ENCODE data around the gene MEGF11.
"Not testable (repeated sequence)": the region's sequence is repeated elsewhere in the genome, so short reads cannot be mapped to it uniquely, and the experiment has no call there.

The MEGF11 gene

GRCh38 chr15:65870889-65871533 lies 382.5 kb downstream of the MEGF11 start:
- DNase-seq (no peak), ATAC-seq (no peak)

GRCh38 chr15:65869954-65870871 lies 383.3 kb downstream of the MEGF11 start:
- H3K4me3 Mint-ChIP-seq: peak overlapping the region; percentile 92 to 97
- peak overlapping the region; percentile 93 to 100 for H3K27ac Mint-ChIP-seq
- DNase-seq (peak; percentile 24 to 29), ATAC-seq (peak; percentile 3)
- H3K9me3 Mint-ChIP-seq: no peaks in the 10 kb centered on the region
- H3K4me1 Mint-ChIP-seq: peaks cover 40% of the 10 kb centered on the region
- no peaks in the 10 kb centered on the region for H3K27me3 Mint-ChIP-seq

More at GRCh38 chr15:65870889-65871533, 382.5 kb downstream of the MEGF11 start:
- Mint-ChIP-seq H3K4me3 (peak overlapping the region; percentile 92 to 97), H3K27ac (peak overlapping the region; percentile 54 to 60), H3K9me3 (no peaks in the 10 kb centered on the region), H3K27me3 (no peaks in the 10 kb centered on the region), H3K4me1 (peaks cover 40% of the 10 kb centered on the region)

GRCh38 chr15:65869126-65869953 lies 384.2 kb downstream of the MEGF11 start, which contains the start of gene RAB11A:
RAB11A (plus strand) TSS chr15:65869491; CDS start chr15:65869586, 95 bp downstream.
- H3K27me3 Mint-ChIP-seq: no peaks in the 10 kb centered on the region
- H3K4me1 Mint-ChIP-seq: peaks cover 36% of the 10 kb centered on the region
- peak within 1 kb of the TSS; percentile 92 to 97 for H3K4me3 Mint-ChIP-seq
- DNase-seq (peak; percentile 96 to 97), ATAC-seq (peak; percentile 97)
- H3K27ac Mint-ChIP-seq: peak within 1 kb of the TSS; percentile 93 to 100
- no peaks in the 10 kb centered on the region for H3K9me3 Mint-ChIP-seq

GRCh38 chr15:65868546-65869125 lies 384.9 kb downstream of the MEGF11 start:
- H3K27ac Mint-ChIP-seq: peak overlapping the region; percentile 93 to 100
- ATAC-seq (no peak), DNase-seq (no peak)
- peak overlapping the region; percentile 92 to 97 for H3K4me3 Mint-ChIP-seq
- no peaks in the 10 kb centered on the region for H3K9me3 Mint-ChIP-seq
- H3K4me1 Mint-ChIP-seq: peaks cover 34% of the 10 kb centered on the region
- H3K27me3 Mint-ChIP-seq: no peaks in the 10 kb centered on the region

- not testable (repeated sequence) for DNase-seq, H3K9me3 Mint-ChIP-seq, ATAC-seq, H3K27me3 Mint-ChIP-seq, H3K27ac Mint-ChIP-seq, H3K4me3 Mint-ChIP-seq
- peaks cover 34% of the 10 kb centered on the region for H3K4me1 Mint-ChIP-seq
These were observed 385.6 kb downstream of the MEGF11 start for GRCh38 chr15:65867933-65868332.

- Mint-ChIP-seq H3K27ac (no peak overlapping the region), H3K9me3 (no peaks in the 10 kb centered on the region), H3K4me3 (no peak overlapping the region), H3K27me3 (no peaks in the 10 kb centered on the region), H3K4me1 (peaks cover 33% of the 10 kb centered on the region)
- DNase-seq: no peak
- ATAC-seq: no peak
These were observed 386.3 kb downstream of the MEGF11 start for GRCh38 chr15:65867244-65867643.

- Mint-ChIP-seq H3K27me3 (no peaks in the 10 kb centered on the region), H3K4me1 (peaks cover 10% of the 10 kb centered on the region), H3K27ac (no peak overlapping the region), H3K4me3 (no peak overlapping the region), H3K9me3 (no peaks in the 10 kb centered on the region)
- ATAC-seq: no peak
- no peak for DNase-seq
These were observed 390.4 kb downstream of the MEGF11 start for GRCh38 chr15:65863106-65863505.

GRCh38 chr15:65862682-65863081 lies 390.9 kb downstream of the MEGF11 start:
- H3K27ac Mint-ChIP-seq: peak overlapping the region in 1 of 2 donors; percentile 46
- peak overlapping the region; percentile 49 to 54 for H3K4me3 Mint-ChIP-seq
- H3K4me1 Mint-ChIP-seq: peaks cover 14% of the 10 kb centered on the region
- ATAC-seq: peak; percentile 100
- peak; percentile 59 to 76 for DNase-seq
- no peaks in the 10 kb centered on the region for H3K9me3 Mint-ChIP-seq
- no peaks in the 10 kb centered on the region for H3K27me3 Mint-ChIP-seq

- Mint-ChIP-seq H3K9me3 (no peaks in the 10 kb centered on the region), H3K27me3 (no peaks in the 10 kb centered on the region), H3K27ac (peak overlapping the region in 1 of 2 donors; percentile 9), H3K4me1 (peaks cover 23% of the 10 kb centered on the region), H3K4me3 (no peak overlapping the region)
- ATAC-seq: peak; percentile 49
- DNase-seq: no peak
These were observed 395.7 kb downstream of the MEGF11 start for GRCh38 chr15:65857718-65858402.

GRCh38 chr15:65856821-65857455 lies 396.6 kb downstream of the MEGF11 start:
- H3K4me3 Mint-ChIP-seq: no peak overlapping the region

GRCh38 chr15:65851981-65852380 lies 401.6 kb downstream of the MEGF11 start:
- H3K9me3 Mint-ChIP-seq: no peaks in the 10 kb centered on the region
- H3K4me3 Mint-ChIP-seq: no peak overlapping the region
- DNase-seq (no peak), ATAC-seq (no peak)
- H3K4me1 Mint-ChIP-seq: peaks cover 7% of the 10 kb centered on the region
- H3K27ac Mint-ChIP-seq: no peak overlapping the region
- no peaks in the 10 kb centered on the region for H3K27me3 Mint-ChIP-seq

More at GRCh38 chr15:65856821-65857455, 396.6 kb downstream of the MEGF11 start:
- no peaks in the 10 kb centered on the region for H3K27me3 Mint-ChIP-seq
- peak; percentile 68 to 79 for DNase-seq
- H3K9me3 Mint-ChIP-seq: no peaks in the 10 kb centered on the region
- H3K4me1 Mint-ChIP-seq: peaks cover 18% of the 10 kb centered on the region
- H3K27ac Mint-ChIP-seq: no peak overlapping the region
- ATAC-seq: peak; percentile 80

GRCh38 chr15:65847989-65848388 lies 405.6 kb downstream of the MEGF11 start:
- no peaks in the 10 kb centered on the region for H3K27me3 Mint-ChIP-seq
- H3K27ac Mint-ChIP-seq: no peak overlapping the region
- ATAC-seq: no peak
- no peak overlapping the region for H3K4me3 Mint-ChIP-seq
- no peaks in the 10 kb centered on the region for H3K4me1 Mint-ChIP-seq
- DNase-seq: no peak
- no peaks in the 10 kb centered on the region for H3K9me3 Mint-ChIP-seq

GRCh38 chr15:65845826-65846519 lies 407.6 kb downstream of the MEGF11 start:
- H3K4me3 Mint-ChIP-seq: no peak overlapping the region
- no peaks in the 10 kb centered on the region for H3K9me3 Mint-ChIP-seq
- DNase-seq (no peak), ATAC-seq (no peak)
- no peaks in the 10 kb centered on the region for H3K27me3 Mint-ChIP-seq
- H3K4me1 Mint-ChIP-seq: no peaks in the 10 kb centered on the region
- H3K27ac Mint-ChIP-seq: no peak overlapping the region

All from stimulated activated naive CD8-positive, alpha-beta T cell treated with anti-CD3 and anti-CD28 coated beads, Interleukin-15, amount 100 ng/mL, for 72 hours (primary cell).